Measurements from ENCODE around the gene PRR23B.

PRR23B gene

GRCh38 chr3:139020868-139021234, at the start of gene PRR23B:
PRR23B (minus strand) TSS chr3:139020926; CDS start chr3:139020661, 265 bp downstream.
- H3K27ac ChIP-seq = no peak within 1 kb of the TSS
- TF ChIP-seq ZFX (IDR thresholded peaks at IDR 0.05; ENCODE audit: borderline replicate concordance) (no peak), CTCF (IDR thresholded peaks at IDR 0.05) (peak; percentile 65)

GRCh38 chr3:139062918-139063317, 42.2 kb upstream of the PRR23B start:
- TF ChIP-seq CTCF (IDR thresholded peaks at IDR 0.05) (no peak), ZFX (IDR thresholded peaks at IDR 0.05; ENCODE audit: borderline replicate concordance) (no peak)
- H3K27ac ChIP-seq = no peak overlapping the region

GRCh38 chr3:139052802-139053600, 32.3 kb upstream of the PRR23B start:
- no peak overlapping the region for H3K27ac ChIP-seq
- TF ChIP-seq CTCF (IDR thresholded peaks at IDR 0.05) (no peak), ZFX (IDR thresholded peaks at IDR 0.05; ENCODE audit: borderline replicate concordance) (no peak)

- TF ChIP-seq CTCF (IDR thresholded peaks at IDR 0.05) (peak; percentile 47), ZFX (IDR thresholded peaks at IDR 0.05; ENCODE audit: borderline replicate concordance) (no peak)
- H3K27ac ChIP-seq = no peak within 1 kb of the TSS
These were observed 23.9 kb upstream of the PRR23B start, which contains the start of gene PRR23C for GRCh38 chr3:139044366-139045210. PRR23C (minus strand) TSS chr3:139044892; CDS start chr3:139044620, 272 bp downstream.

GRCh38 chr3:139043554-139044365, 23.0 kb upstream of the PRR23B start:
- H3K27ac ChIP-seq = no peak overlapping the region
- TF ChIP-seq CTCF (IDR thresholded peaks at IDR 0.05) = no peak
- TF ChIP-seq ZFX (IDR thresholded peaks at IDR 0.05; ENCODE audit: borderline replicate concordance) = no peak

- TF ChIP-seq ZFX (IDR thresholded peaks at IDR 0.05; ENCODE audit: borderline replicate concordance) (no peak), CTCF (IDR thresholded peaks at IDR 0.05) (no peak)
- H3K27ac ChIP-seq = no peak overlapping the region
These were observed 16.8 kb upstream of the PRR23B start for GRCh38 chr3:139037478-139037877.

Data from 22Rv1 (cell line).